ENCODE measurements around the gene GSDMA.

Gene GSDMA

GRCh38 chr17:39963829-39964228 is 1.0 kb downstream of the GSDMA start:
- no peak for DNase-seq

DNA sequence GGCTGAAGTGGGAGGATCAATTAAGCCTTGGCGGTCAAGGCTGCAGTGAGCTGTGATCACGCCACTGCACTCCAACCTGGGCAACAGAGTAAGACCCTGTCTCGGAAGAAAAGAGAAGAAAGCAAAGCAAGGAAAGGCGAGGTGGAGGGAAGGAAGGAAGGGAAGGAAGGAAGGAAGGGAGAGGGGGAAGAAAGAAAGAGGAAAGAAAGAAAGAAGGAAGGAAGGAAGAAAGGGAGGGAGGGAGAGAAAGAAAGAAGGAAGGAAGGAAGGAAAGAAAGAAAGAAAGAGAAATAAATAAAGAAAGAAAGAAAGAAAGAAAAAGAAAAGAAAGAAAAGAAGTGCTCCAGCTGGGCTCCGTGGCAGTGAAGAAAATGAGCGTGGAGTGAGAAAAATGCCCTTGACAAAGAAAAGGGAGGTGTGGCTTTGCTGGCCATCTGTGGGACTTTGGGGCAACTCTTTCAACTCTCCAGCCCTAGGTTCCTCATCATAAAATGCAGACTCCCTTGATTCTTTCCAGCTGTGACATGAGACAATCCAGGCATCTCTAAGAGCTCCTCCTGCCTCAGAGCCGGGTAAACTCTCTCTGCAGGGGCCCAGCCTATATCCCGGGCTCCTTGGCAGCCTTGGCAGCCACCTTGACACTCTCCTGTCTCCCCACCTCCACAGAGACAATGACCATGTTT is 2.4 kb downstream of the GSDMA start:
- DNase-seq: no peak

DNA sequence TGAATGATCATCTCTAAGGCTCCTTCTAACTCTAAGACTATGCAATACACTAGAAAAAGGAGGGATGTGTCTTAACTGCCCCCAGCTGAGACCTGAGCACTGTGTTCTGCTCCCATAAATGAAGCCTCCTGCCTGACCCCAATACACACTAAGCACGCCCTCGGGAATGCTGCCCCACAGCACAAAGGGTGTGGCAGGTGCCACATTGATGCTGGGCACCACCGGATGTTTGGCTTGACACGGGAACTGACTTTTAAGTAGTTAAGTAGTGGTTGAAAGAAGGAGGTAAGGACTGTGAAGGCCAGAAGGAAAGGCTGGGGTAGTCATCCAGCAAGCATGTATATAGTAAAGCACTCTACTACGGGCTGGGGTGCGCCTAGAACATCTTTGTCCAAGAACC is 4.0 kb downstream of the GSDMA start:
- DNase-seq: no peak

- no peak for DNase-seq
Measured at GRCh38 chr17:39968761-39969160, 6.0 kb downstream of the GSDMA start.

- no peak for DNase-seq
Measured at GRCh38 chr17:39969375-39969774, 6.6 kb downstream of the GSDMA start.

DNA sequence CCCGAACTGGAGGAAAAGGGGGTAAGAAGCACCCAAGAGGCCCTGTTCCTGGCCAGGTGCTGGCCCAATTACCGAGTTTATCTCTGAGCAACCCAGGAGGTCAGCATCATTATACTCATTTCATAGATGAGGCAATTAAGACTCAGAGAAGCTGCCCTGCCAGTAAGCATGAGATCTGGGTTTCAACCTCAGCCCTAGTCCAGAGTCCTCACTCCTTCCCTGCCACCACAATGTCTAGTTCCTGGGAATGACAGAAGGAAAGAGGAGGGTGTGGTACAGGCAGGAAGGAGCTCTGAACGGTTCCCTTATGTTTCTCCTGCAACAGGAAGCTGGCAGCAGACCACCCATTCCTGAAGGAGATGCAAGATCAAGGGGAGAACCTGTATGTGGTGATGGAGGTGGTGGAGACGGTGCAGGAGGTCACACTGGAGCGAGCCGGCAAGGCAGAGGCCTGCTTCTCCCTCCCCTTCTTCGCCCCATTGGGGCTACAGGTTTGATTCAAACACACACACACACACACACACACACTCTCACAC is 7.4 kb downstream of the GSDMA start:
- DNase-seq: no peak

- DNase-seq: no peak
Measured at GRCh38 chr17:39971076-39971603, 8.3 kb downstream of the GSDMA start.

GRCh38 chr17:39972271-39972670 is 9.5 kb downstream of the GSDMA start:
- DNase-seq: no peak

GRCh38 chr17:39973496-39973895 is 10.7 kb downstream of the GSDMA start:
- DNase-seq: no peak

- no peak for DNase-seq
Measured at GRCh38 chr17:39974433-39974832, 11.6 kb downstream of the GSDMA start.

- DNase-seq: no peak
Measured at GRCh38 chr17:39975801-39976200, 13.0 kb downstream of the GSDMA start.

DNA sequence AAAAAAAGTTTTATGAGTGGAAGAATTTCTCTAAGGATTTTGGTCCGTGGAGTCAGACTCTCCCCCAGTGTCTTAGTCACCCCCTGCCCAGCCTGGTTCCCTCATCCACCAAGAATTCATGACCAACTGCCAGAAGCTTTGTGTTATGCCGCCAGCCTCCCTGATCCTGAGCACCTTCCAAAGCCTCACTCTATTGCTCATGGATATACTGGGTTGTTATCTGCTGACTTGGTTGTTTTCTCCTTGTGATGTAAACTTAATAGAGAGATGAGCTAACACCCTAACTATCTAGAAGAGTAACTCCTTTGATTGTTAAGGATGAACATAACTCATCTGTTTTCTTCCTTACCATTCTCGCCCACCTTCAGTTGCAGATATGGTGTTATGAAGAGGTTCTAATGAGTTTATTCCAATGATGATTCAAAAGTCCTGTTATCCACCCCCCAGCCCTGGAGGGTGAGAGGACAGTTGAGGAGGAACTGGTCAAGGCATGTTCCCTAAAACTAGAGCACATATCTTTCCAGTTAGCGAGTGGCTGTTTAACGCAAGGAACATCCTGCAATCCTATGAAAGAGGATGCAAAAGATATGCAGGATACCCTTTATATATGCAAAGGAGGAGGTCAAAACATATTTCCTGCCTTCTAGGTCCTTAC is 16.3 kb downstream of the GSDMA start:
- no peak for DNase-seq

- no peak for DNase-seq
Measured at GRCh38 chr17:39979893-39980350, 17.1 kb downstream of the GSDMA start.

DNA sequence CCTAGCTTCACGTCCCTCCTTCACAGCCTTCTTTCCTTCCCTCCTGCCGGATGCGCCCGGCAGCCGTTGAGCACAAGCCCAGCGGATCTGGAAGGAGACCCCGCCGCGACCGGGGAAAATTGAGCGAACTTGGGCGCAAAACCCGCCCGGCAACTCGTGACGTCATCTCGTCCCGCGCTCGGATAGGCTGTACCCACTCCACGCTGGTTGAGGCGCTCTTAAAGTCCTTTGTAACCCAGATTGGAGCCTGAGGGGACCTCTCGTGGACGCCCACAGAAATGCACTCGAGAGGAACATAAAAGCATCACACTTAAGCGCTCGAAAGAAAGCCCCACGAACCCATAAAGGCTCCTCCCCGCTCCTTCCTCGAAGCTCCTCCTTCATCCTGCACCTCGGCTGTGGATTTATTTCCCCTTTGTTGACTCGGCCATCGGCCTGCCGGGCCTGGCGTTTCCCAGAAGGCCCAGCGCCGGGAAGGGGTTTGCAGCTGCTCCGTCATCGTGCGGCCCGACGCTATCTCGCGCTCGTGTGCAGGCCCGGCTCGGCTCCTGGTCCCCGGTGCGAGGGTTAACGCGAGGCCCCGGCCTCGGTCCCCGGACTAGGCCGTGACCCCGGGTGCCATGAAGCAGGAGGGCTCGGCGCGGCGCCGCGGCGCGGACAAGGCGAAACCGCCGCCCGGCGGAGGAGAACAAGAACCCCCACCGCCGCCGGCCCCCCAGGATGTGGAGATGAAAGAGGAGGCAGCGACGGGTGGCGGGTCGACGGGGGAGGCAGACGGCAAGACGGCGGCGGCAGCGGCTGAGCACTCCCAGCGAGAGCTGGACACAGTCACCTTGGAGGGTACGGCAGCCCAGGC is 17.8 kb downstream of the GSDMA start, which contains the start of gene PSMD3:
Gene PSMD3, plus strand, starts transcription at position 457 of the 856 bp plus-strand sequence. Its CDS starts 164 bp downstream, at position 621.
- DNase-seq: peak; percentile 95

GRCh38 chr17:39981207-39981741 is 18.5 kb downstream of the GSDMA start:
- DNase-seq: no peak

DNA sequence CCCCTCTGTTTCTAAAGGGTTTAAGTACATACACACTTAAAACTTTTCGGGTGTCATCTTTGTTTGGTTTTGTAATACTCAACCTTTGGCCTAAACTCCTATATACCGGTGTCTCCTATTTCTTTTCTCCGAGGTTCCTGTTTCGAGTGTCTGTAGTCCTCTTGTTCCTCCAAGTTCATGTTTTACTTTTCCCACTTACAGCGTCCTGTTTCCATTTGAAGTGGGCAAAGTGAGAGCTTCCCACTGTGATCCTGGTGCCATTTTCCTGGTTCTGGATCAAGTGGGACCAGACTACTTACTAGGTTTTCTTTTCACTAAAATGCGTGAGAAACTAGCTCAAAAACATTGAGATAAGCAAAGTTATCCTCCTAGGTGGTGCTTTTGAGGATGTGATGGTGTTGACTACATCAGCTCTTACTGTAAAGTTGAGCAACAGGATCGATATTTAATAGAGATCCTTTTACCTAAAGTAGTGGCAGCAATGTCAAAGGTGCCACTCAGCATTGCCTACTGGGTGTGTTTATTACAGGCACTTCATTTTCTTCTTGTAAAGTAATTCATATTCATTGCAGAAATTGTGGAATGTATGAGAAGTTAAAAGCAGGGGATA is 19.1 kb downstream of the GSDMA start:
- DNase-seq: no peak

DNA sequence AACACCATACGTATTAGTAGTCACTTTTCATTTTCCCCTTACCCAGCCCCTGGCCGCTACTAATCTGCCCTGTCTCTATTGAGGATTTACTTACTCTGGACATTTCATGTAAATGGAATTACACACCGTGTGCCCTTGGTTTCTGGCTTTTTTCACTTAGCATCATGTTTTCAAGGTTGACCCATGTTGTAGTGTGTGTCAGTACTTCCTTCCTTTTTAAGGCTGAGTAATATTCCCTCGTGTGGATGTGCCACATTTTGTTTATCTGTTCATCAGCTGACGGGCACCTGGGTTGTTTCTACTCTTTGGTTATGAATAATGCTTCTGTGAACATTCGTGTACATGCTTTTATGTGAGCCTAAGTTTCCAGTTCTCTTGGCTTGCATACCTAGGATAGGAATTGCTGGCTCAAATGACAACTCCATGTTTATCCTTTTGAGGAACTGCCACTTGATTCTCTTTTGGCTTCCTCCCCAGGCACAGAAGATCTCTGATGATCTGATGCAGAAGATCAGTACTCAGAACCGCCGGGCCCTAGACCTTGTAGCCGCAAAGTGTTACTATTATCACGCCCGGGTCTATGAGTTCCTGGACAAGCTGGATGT is 25.5 kb downstream of the GSDMA start:
- DNase-seq: no peak

DNA sequence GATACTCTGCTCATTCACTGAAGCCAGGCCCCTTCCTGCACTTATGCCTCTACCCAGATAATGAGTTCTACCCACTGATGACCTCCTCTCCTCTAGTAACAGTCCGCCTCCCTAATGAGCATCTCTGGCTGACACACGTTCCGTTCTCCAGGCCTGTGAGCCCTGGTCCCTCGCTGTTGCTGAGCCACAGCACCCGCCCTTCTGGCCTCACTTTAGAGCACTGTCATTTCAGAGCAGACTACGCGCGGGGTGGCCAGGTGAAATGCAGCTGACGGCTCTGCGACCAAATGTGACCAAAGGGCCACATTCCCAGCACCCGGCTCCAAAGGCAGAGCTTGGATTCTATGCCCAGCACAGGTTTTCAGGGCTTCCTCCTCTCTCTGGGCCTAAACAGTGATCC is 31.6 kb downstream of the GSDMA start:
- DNase-seq: no peak

GRCh38 chr17:39995438-39995837 is 32.6 kb downstream of the GSDMA start:
- no peak for DNase-seq

DNA sequence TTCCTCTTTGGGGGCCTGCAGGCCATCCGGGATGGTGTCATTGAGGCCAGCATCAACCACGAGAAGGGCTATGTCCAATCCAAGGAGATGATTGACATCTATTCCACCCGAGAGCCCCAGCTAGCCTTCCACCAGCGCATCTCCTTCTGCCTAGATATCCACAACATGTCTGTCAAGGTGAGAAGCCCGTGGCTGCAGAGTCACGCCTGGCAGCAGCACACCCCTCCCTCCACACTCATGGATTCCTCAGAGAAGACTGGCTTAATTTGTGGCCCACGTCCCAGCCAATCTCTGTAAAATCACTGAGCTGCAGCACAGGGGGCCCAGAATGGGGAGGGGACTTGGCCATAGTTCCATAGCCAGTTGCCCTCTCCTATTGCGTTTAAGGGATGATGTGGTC is 33.4 kb downstream of the GSDMA start:
- no peak for DNase-seq

GRCh38 chr17:39996800-39997199 is 34.0 kb downstream of the GSDMA start:
- DNase-seq: no peak

DNA sequence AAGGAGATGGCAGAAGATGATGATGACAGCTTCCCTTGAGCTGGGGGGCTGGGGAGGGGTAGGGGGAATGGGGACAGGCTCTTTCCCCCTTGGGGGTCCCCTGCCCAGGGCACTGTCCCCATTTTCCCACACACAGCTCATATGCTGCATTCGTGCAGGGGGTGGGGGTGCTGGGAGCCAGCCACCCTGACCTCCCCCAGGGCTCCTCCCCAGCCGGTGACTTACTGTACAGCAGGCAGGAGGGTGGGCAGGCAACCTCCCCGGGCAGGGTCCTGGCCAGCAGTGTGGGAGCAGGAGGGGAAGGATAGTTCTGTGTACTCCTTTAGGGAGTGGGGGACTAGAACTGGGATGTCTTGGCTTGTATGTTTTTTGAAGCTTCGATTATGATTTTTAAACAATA is 34.7 kb downstream of the GSDMA start:
- no peak for DNase-seq

Measured in activated CD4-positive, CD25-positive, alpha-beta regulatory T cell treated with anti-CD3 and anti-CD28 coated beads, Interleukin-2, amount 50 U/mL, for 72 hours (primary cell).